SK-N-MC (cell line): Measurements from ENCODE around the gene FAAP24.

ENCODE experiments used
- EZH2 ChIP-seq: fragments of 200-600 bp; sonication (generic); IDR thresholded peaks from one replicate; pipeline ENCODE4 v1.6.1; 2017; ENCODE audit warnings: antibody characterized with exemption
- FOXP2 ChIP-seq: optimal IDR thresholded peaks from 2 replicates; pipeline ENCODE3; 2011; ENCODE audit warnings: mild to moderate bottlenecking, moderate library complexity; ENCODE audit not compliant: insufficient read depth; ENCODE audit errors: extremely low read length, control extremely low read depth
- POLR2AphosphoS5 ChIP-seq: IDR thresholded peaks from 2 replicates; pipeline ENCODE4 v1.6.1; 2012; ENCODE audit warnings: mild to moderate bottlenecking, low read depth, low read length, borderline replicate concordance

GRCh38 chr19:32966750-32967149 is 5.3 kb upstream of the FAAP24 start:
- TF ChIP-seq FOXP2 (no peak), POLR2AphosphoS5 (no peak), EZH2 (no peak)
